ENCODE data around the gene SDC3. TPM values are rescaled to one million over a fixed set of nuclear protein-coding genes. Genes with fewer than 3 reads are reported as not detected.
A peak's percentile ranks its signal among the peaks of the same experiment; 100 is the strongest.

SDC3 gene
- total RNA-seq, 4 donors from 2014 or later: 7.7 to 16.7 (median 15.1) TPM

DNA sequence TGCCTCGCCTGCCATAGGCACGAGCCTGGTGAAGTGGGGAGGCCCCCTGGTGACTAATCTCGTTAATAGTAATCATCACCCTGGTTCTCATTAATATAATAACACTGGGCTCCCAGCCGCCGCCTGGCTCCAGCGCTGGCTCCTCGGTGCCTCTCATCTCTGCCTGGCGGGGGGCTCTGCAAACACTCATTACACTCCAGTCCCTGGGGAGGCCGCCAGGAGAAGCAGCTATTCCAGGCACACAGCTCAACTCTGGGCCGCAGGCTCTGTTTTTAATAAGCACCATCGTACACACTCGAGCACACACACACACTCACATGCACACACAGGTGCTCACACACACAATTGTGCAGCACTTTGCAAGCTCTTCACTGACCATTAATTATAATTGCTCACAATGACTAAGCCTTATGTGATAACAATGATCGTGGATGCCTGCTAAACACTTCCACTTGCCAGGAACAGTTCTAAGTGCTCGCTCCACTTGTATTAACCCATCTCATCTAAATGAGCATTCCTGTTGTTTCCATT, 52.2 kb downstream of the SDC3 start:
- Histone ChIP-seq H3K27ac (no peak overlapping the region), H3K4me3 (no peak overlapping the region), H3K9me3 (no peaks in the 10 kb centered on the region), H3K27me3 (no peaks in the 10 kb centered on the region), H3K4me1 (peaks cover 18% of the 10 kb centered on the region), H3K36me3 (no peaks in the 10 kb centered on the region)
- no peak for DNase-seq (ENCODE audit: low spot score in 2 of 2)
- TF ChIP-seq POLR2AphosphoS5 (IDR thresholded peaks at IDR 0.05) (no peak), EP300 (IDR thresholded peaks at IDR 0.05) (no peak), POLR2A (IDR thresholded peaks at IDR 0.05) (no peak)
- TF ChIP-seq, protein P1, sequence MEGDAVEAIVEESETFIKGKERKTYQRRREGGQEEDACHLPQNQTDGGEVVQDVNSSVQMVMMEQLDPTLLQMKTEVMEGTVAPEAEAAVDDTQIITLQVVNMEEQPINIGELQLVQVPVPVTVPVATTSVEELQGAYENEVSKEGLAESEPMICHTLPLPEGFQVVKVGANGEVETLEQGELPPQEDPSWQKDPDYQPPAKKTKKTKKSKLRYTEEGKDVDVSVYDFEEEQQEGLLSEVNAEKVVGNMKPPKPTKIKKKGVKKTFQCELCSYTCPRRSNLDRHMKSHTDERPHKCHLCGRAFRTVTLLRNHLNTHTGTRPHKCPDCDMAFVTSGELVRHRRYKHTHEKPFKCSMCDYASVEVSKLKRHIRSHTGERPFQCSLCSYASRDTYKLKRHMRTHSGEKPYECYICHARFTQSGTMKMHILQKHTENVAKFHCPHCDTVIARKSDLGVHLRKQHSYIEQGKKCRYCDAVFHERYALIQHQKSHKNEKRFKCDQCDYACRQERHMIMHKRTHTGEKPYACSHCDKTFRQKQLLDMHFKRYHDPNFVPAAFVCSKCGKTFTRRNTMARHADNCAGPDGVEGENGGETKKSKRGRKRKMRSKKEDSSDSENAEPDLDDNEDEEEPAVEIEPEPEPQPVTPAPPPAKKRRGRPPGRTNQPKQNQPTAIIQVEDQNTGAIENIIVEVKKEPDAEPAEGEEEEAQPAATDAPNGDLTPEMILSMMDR (IDR thresholded peaks at IDR 0.05): no peak
- WGBS: 65% methylated on average over 9 of the region's 14 CpGs

DNA sequence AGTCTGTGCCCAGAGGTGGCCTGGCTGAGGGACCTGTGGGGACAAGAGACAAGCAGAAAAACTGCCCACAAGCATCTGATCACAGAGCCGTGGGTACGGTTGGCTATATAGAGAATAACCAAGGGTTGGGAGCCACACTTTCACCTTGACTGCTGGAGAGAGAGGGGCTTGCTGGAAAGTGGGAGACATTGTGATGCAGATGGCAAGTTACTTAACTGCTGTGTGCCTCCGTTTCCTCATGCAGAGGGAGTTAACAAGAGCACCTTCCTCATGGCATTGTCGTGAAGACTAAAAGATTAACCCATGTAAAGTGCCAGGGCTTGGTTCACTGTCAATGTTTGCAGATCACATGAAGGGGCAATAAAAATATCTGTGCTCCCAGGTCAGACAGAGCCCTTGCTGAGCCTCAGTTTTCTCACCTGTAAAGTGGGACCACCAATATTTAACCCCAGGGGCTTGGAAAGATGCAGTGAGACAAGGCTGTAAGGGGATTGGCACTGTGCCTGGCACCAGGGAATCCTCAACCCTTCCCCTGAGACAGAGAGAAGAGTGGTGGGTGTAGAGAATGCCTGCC, 52.8 kb downstream of the SDC3 start:
- H3K9me3 ChIP-seq: no peaks in the 10 kb centered on the region
- no peak for TF ChIP-seq POLR2AphosphoS5 (IDR thresholded peaks at IDR 0.05)
- no peak for TF ChIP-seq EP300 (IDR thresholded peaks at IDR 0.05)
- TF ChIP-seq, protein P1 (IDR thresholded peaks at IDR 0.05): no peak
- TF ChIP-seq POLR2A (IDR thresholded peaks at IDR 0.05): no peak
- H3K36me3 ChIP-seq: no peaks in the 10 kb centered on the region
- WGBS: 74% methylated on average over 4 of the region's 4 CpGs
- no peak for DNase-seq (ENCODE audit: low spot score in 2 of 2)
- no peak overlapping the region for H3K27ac ChIP-seq
- H3K4me1 ChIP-seq: peaks cover 18% of the 10 kb centered on the region
- no peaks in the 10 kb centered on the region for H3K27me3 ChIP-seq
- H3K4me3 ChIP-seq: no peak overlapping the region

DNA sequence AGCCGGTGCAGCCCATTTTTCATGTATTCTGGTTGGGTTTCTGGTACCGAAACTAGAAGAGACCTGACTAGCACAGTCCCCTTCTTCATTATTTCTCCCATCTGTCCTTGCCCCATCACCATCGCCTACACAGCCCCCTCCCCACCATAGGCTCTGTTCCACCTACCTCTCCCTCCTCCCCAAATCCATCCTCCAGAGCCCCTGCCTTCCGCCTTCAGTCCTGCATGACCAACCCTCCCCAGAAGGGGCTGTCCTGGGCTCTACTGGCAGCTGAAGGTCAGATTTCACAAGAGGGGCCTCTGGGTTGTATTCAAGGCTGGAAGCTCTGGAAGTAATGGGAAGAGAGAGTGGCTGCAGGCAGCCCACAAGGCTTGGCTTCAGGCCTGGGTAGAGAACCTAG, 55.2 kb downstream of the SDC3 start:
- Histone ChIP-seq H3K4me1 (peaks cover 11% of the 10 kb centered on the region), H3K27ac (no peak overlapping the region), H3K27me3 (no peaks in the 10 kb centered on the region), H3K9me3 (no peaks in the 10 kb centered on the region), H3K4me3 (no peak overlapping the region), H3K36me3 (no peaks in the 10 kb centered on the region)
- TF ChIP-seq EP300 (IDR thresholded peaks at IDR 0.05) (no peak), POLR2A (IDR thresholded peaks at IDR 0.05) (no peak), POLR2AphosphoS5 (IDR thresholded peaks at IDR 0.05) (no peak)
- TF ChIP-seq, protein P1 (IDR thresholded peaks at IDR 0.05): no peak
- DNase-seq (ENCODE audit: low spot score in 2 of 2): no peak
- 97% methylated on average over 4 of the region's 4 CpGs for WGBS

DNA sequence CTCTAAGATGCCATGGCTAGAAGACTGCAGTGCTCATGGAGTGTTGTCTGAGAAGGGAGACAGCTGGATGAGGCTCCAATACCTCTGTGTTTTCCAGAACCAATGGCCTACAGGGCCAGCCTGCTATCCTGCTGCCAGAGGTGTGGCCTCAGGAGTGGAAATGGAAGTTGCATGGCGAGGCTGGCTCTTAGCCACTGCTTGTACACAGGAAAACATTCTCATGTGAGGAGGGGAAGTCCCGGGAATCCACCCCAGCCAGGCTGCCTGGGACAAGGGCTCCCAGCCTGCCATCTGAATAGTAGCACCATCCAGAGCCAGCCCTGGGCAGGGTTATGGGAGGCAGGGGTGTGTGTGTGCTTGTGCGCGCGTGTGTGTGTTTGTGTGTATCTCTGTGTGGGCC, 56.5 kb downstream of the SDC3 start:
- Histone ChIP-seq H3K27ac (no peak overlapping the region), H3K9me3 (no peaks in the 10 kb centered on the region), H3K4me3 (no peak overlapping the region), H3K4me1 (peaks cover 10% of the 10 kb centered on the region), H3K27me3 (no peaks in the 10 kb centered on the region), H3K36me3 (no peaks in the 10 kb centered on the region)
- peak in 1 of 2 donors; percentile 86 for DNase-seq (ENCODE audit: low spot score in 2 of 2)
- TF ChIP-seq, protein P1 (IDR thresholded peaks at IDR 0.05): no peak
- TF ChIP-seq EP300 (IDR thresholded peaks at IDR 0.05): no peak
- TF ChIP-seq POLR2A (IDR thresholded peaks at IDR 0.05): no peak
- WGBS: 13% methylated on average over 5 of the region's 5 CpGs

DNA sequence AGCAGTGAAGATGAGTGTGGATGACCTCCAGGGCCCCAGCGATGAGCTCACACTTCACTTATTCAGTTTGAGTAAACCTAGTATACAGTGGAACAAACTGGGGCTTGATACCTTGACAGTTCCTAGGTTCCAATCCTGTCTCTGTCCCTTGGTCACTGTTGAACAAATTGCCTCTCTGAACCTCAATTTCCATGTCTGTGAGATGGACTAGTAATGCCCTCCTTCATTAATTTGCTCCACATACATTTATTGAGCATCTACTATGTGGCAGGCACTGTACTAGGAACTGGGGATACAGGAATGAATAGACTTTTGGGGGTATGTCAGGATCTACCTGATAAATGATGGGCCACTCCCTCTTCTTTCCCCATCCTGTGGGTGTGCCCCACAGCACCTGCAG, 57.3 kb downstream of the SDC3 start:
- TF ChIP-seq EP300 (IDR thresholded peaks at IDR 0.05) (no peak), POLR2AphosphoS5 (IDR thresholded peaks at IDR 0.05) (no peak), POLR2A (IDR thresholded peaks at IDR 0.05) (no peak)
- TF ChIP-seq, protein P1 (IDR thresholded peaks at IDR 0.05): no peak
- no peaks in the 10 kb centered on the region for H3K9me3 ChIP-seq
- 89% methylated on average over 1 of the region's 1 CpG for WGBS
- no peaks in the 10 kb centered on the region for H3K27me3 ChIP-seq
- no peak overlapping the region for H3K27ac ChIP-seq
- no peak overlapping the region for H3K4me3 ChIP-seq
- DNase-seq (ENCODE audit: low spot score in 2 of 2): no peak
- H3K36me3 ChIP-seq: no peaks in the 10 kb centered on the region
- H3K4me1 ChIP-seq: peaks cover 10% of the 10 kb centered on the region
